Endometrium (tissue), 2 donors: ENCODE data around the gene TFEC.
"Not testable (repeated sequence)": the region's sequence is repeated elsewhere in the genome, so short reads cannot be mapped to it uniquely, and the experiment has no call there.

Source experiments
- FAIRE-seq: peaks from 2 replicates; lab custom pipeline; 2012; peaks lifted over from hg19 to GRCh38; lab: Jason Lieb, UNC
- donor health status: control.
- donor health status: control.

Gene TFEC, protein sequence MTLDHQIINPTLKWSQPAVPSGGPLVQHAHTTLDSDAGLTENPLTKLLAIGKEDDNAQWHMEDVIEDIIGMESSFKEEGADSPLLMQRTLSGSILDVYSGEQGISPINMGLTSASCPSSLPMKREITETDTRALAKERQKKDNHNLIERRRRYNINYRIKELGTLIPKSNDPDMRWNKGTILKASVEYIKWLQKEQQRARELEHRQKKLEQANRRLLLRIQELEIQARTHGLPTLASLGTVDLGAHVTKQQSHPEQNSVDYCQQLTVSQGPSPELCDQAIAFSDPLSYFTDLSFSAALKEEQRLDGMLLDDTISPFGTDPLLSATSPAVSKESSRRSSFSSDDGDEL

DNA sequence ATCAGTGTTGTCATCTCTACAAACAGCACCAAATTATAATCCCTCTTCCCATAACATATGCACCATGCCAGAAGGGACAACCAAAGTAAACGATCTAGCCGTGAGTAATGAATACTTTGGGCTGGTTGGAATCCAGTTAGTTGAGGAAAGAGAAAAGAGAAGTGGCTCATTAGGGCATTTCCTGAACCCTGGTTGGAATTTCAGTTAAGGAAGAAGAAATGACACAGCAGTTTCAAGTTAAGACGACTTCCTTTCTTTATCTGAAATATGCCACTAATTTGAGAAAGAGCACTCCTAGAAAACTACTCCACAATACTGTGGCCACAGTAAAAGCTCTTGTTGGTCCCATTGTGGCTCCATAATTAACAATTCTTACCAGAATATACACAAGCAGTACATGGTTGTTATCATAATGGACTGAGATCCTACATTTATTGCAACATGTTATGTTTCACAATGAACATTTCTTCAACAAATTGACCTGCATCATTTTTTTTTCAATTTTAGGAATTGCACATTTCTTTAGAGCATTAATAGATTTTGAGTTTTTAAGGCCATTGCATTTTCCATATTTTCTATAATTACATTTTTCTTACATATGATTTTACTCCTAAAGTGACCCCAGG is at the start of gene TFEC:
Gene TFEC (minus strand): TSS at position 113 of the 626 bp plus-strand sequence. CDS start 46,322 bp downstream, outside the sequence.
- FAIRE-seq = no peak

DNA sequence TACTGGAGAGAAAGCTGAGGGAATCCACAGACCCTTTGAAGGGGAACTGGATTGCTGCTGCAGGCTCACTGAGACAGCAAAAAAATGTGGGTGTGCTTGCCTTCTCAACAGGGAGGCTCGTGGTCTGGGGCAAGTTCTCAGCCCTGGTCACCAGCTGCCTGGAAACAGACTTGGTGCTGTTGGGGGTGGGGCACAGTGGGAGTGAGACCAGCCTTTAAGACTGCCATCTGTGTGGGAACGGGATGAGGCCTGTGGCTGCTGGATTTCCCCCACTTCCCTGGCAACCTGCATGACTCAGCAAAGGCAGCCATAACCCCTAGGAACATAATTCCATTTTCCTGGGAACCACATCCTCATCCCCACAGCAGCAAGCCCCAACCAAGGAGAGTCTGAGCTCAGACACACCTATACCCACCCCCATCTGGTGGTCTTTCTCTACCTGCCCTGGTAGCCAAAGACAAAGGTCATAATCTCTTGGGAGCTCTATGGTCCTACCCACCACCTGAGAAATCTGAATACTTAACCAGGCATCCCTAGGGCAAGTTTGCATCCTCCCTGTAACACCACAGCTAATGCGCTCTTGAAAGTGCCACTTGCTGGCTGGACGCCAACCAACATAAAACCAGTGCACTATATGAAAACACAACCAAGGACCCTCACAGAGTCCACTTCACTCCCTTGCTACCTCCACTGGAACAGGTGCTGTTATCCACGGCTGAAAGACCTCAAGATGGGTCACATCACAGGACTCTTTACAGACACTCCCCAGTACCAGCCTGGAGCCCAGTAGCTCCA is 45.0 kb upstream of the TFEC start:
- no peak for FAIRE-seq

DNA sequence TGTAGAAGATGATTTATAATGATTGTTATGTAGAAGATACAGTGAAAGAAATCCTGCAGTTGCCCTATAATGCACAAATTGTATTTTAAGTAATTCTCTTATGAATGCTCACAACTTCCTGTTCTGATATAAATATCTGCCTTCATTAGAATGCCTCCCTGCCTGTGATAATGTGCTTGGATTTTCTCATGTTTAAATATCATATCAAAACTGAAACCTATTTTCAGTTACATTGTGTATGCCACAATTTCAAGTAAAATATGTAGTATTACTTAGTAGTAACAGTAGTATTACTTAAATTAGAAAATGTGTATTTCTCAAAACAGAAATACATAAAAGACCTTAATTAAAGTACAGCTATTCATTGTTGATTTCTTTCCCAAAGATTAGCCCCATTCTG is 41.1 kb upstream of the TFEC start:
- no peak for FAIRE-seq

DNA sequence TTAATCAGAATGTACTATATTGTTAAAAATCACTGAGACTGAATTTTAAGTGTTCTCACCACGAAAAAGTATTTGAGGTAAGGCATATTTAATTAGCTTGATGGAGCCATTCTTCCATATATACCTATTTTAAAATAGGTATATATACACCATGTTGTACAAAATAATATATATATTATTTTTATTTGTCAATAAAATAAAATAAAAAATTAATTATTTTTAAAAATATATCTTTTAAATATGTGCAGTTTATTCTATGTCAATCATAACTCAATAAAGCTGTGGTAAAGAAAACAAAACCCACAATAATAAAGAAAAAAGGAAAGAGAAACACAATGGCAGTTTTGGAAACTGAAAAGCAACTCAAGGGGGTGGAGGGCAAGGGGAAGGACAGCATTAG is 33.6 kb upstream of the TFEC start:
- no peak for FAIRE-seq

DNA sequence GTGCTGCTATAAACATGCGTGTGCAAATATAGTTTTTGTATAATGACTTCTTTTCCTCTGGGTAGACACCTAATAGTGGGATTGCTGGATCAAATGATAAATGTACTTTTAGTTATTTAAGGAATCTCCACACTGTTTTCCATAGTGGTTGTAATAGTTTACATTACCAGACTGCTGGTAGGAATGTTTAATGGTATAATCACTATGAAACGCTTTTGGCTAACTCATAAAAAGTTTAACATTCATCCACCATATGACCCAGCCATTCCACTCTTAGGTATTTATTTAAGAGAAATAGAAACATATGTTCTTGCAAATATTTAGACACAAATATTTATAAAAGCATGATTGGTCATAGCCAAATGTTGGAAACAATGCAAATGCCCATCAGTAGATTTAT is 32.1 kb upstream of the TFEC start:
- no peak for FAIRE-seq

DNA sequence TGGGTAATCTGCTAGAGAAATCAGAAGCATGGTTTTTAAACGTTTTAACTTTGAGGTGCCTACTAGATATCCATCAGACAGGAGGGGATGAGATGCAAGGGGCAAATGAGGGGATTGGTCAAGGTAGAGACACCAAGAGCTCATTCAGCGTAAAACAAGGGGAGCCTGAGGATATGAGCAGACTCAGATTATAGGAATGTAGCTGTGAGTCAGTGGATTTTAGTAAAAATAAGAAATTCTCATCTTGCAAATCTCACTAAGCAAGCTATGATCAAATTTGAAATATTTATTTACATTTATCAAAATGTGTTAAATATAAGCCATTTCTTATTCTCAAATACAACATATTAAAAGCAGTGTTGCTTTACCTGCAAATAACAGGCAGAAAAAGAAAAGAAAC is 21.4 kb upstream of the TFEC start:
- no peak for FAIRE-seq

DNA sequence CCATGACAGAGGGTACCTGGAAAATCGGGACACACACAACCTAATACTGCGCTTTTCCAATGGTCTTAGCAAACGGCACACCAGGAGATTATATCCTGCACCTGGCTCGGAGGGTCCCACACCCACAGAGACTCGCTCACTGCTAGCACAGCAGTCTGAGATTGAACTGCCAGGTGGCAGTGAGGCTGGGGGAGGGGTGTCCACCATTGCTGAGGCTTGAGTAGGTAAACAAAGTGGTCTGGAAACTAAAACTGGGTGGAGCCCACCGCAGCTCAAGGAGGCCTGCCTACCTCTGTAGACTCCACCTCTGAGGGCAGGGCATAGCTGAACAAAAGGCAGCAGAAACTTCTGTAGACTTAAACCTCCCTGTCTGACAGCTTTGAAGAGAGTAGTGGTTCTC is 16.7 kb upstream of the TFEC start:
- FAIRE-seq = not testable (repeated sequence)

DNA sequence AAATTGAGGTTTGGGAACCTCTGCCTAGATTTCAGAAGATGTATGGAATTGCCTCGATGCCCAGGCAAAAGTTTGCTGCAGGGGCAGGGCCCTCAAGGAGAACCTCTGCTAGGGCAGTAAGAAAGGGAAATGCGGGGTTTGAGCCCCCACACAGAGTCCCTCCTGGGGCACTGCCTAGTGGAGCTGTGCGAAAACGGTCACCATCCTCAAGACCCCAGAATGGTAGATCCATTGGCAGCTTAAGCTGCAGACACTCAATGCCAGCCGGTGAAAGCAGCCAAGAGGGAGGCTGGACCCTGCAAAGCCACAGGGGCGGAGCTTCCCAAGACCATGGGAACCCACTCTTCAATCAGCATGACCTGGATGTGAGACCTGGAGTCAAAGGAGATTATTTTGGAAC is 15.0 kb upstream of the TFEC start:
- FAIRE-seq = no peak

DNA sequence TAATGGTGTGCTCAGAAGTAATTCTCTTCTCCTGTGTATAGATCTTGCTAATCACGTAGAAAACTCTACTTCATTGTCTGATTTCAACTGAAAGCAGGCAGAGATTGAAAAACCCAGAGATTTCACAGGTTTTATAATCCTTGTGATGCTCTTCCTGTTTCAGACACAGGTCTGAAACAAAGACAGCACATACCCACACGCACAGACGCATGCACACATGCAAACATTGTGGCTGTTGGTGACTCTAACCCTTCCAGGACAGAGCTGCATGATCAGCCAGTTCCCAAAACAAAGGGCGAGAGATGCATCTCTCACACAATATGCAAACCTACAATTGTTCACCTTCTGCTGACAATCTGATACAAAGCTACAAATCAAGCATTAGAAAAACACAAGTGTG is 11.1 kb upstream of the TFEC start:
- no peak for FAIRE-seq

DNA sequence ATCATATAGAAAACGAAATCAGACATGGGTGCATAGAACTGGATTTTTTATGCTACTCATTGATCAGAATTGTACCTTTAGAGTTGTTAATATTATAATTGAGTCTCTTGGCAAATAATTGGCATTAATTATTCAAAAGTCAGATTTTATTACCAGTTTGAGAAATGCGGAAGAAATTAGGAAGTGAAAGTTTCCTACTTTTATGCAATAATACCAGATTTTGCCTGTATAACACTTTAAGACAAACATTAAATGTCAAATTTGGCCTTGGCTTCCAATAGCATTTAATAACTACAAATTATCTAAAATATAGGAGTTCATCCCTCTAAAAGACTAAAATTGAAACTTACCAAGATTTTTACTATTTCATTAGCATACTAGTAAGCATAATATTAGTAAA is 6.8 kb upstream of the TFEC start:
- FAIRE-seq = no peak

DNA sequence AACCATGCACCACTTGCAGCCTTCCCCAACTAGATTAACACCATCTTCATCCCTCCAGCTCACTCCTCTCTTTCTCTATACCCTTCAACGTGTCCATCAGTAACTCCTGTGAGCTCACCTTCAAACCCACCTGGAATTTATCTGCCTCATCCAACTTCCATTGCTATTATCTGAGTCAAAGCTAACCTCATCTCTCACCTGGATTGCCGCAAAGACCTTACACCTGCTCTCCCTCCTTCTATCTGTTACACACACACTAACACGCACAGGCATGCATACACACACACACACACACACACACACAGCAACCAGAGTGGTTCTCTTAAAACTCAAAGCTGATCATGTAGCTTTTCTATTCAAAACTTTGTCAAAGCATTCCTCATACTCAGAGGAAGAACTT is 3.8 kb upstream of the TFEC start:
- no peak for FAIRE-seq

DNA sequence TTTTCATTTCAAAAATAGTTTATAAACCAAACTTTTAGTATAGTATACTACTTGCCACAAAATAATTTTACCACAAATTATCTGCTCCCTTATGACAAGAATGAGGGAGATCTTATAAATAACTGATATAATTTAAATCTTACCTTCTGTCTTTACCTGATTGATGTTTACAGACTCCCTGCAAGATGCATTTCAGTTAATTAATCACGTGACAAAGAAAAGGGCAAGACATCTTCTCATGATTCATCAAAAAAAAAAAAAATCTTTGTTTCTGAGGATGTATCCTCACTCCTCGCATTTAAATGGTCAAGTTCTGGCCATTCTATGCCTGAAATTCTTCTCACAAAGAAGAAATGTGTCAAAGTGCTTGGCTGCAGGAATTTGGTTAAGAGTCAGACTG is 2.3 kb upstream of the TFEC start:
- no peak for FAIRE-seq

DNA sequence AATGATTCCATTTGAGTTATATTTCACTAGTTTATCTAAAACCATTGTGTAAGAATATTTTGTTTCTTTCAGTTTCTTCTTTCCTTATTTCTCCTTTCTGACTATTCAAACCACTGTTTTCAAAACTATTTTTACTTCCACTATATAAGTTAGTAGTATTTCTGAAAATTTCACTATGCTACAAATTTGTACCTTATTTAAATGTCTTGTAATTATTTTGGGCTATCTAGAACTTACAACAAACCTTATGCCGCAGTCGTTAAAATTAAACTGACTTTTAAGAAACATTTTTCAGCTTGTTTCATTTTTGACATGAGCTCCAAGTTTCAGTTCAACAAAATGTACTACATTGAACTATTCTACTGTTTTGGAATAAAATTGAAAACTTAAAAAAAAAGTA is 1.8 kb downstream of the TFEC start:
- no peak for FAIRE-seq

DNA sequence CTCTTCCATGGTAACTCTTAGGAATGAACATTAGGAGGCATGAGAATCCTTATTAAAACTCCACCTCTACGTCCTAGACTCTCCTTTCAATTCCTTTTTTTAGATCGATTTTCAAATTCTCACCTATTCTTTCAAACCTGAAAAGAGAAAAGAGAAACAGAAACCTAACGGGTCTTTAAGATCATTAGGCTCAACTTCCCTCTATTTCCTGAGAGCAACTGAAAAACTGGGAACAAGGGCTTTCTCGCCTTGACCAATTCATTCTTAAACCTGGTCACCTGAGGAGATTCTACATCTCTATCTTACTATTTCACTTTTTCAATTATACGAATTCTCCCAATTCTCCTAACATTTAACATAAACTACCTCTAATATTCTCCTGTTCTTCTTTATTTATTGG is 2.8 kb downstream of the TFEC start:
- no peak for FAIRE-seq

DNA sequence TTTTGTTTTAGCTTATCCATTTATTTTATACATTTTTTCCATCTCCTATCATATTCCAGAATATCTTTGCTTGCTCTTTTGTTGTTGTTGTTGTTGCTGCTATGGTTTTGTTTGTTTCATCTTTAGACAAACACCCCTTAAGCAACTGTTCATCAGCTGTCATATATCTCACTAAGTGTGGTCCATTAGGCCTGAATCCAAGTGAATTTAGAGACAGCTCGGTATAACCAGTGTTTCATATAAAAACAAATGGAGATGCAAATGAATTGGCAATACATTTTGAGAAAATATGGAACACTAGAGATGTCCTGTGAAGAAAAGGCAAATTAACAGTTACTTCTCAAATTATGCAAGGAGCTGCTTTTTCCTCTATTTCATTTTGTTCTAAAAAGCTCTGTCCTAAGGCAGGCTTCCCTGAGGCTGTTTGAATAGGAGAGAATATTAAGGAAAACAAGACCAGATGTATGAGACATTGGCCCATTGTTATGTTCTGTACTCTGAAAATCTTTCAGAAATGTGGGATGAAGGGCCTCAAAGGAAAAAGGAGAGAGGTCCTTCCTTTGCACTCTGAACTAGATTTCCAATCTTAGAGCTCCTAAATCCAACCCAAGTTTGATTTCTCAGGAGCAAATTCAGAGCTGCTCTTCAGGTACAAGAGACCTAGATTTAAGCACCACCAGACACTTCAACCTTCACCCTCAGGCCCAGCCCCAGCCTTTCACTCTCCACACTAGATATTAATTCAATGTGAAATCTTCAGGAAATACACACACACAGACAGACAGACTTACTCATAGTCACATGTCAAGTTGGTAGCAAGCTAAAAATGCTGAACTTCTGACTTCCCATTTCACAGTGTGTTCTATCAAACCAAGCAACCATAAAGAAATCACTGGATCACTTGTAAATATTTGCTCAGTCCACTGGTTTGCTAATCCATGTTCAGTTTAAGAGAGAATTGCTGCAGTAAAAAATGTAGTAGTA is 5.4 kb downstream of the TFEC start:
- no peak for FAIRE-seq

DNA sequence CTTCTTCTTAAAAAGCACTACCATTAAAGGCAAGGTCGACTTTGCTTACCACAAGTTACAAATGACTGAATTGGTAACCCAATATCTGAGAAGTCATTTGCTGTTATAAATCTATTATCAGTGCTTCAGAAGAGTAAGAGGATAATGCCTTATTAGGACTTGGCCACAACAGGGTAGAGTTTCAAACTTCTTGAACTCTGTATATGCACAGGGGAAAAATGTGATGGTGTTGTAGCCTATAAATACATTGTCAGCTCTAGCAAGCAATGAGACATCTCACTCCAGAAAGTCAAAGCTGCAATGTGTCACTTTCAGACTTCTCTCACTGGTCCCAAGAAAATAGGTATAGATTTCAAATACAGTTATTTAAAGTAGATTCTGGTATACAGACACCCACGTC is 9.3 kb downstream of the TFEC start:
- FAIRE-seq = no peak

DNA sequence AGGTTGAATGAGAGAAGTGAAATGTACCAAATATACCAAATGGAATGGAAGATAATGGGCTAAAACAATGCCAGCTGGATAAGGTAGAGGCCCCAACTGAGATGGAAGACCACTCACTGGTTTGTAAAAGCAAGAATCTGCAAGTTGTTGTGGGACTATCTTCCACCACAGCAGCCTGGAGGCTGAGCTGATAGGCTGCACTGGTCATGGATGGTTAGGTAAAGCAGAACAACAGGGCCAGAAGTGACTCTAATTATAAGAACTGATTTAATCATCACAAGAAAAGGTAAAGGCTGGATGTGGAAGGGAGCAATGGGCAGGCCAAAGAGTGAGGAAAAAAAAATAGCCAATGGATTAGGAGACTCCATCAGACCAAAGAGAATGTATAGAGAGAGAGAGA is 11.8 kb downstream of the TFEC start:
- FAIRE-seq = no peak

DNA sequence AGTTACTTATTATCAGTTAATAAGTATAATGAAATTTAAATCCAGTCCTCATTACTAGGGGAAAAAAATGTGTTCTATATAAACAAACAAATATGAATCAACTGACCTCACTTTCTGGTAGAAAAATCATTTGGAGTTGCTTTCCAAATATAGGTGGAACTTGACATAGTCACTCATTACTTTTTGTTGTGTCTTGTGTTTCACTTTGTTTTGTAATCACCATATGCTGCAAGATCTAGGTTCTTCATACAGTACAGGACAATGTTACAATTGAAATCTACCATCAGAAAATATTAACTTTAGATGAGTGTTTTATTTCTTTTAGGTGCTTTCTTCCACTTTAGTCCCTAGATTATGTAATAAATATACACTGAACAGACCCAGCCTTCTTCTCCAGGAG is 16.9 kb downstream of the TFEC start:
- FAIRE-seq = no peak

DNA sequence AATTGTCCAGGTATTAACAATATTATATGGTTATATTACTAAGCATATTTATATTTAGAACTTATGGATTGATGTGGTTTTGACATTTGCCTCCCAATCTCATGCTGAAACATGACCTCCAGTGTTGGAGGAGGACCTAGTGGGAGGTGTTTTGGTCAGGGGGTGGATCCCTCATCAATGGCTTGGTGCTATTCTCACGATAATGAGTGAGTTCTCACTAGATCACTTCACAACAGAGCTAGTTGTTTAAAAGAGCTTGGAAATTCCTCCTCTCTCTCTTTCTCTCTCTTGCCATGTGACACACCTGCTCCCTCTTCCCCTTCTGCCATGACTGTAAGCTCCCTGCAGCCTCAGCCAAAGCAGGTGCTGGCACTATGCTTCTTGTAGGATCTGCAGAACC is 19.0 kb downstream of the TFEC start:
- FAIRE-seq = no peak

DNA sequence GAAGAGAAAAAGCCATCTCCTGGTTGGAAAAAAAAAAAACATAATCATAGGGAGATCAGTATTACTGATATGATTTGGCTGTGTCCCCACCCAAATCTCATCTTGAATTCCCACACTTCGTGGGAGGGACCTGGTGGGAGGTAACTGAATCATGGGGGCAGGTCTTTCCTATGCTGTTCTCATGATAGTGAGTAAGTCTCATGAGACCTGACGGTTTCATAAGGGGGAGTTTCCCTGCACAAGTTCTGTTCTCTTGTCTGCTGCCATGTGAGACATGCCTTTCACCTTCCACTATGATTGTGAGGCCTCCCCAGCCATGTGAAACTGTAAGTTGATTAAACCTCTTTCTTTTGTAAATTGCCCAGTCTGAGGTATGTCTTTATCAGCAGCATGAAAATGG is 25.8 kb downstream of the TFEC start:
- not testable (repeated sequence) for FAIRE-seq

DNA sequence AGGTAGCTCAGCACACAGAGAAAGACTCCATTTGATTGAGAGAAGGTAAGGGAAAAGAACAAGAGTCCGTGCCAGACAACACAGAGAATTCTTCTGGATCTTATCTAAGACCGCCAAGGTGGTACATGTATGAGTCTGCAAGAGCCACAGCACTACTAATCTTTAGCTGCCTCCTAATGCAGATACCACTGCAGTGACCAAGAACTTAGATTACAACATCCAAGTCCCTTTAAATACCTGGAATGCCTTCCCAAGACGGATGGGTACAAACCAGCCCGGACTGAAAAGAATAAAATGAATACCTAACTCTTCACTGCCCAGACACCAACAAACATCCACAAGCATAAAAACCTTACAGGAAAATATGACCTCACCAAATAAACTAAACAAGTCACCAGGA is 33.3 kb downstream of the TFEC start:
- no peak for FAIRE-seq

DNA sequence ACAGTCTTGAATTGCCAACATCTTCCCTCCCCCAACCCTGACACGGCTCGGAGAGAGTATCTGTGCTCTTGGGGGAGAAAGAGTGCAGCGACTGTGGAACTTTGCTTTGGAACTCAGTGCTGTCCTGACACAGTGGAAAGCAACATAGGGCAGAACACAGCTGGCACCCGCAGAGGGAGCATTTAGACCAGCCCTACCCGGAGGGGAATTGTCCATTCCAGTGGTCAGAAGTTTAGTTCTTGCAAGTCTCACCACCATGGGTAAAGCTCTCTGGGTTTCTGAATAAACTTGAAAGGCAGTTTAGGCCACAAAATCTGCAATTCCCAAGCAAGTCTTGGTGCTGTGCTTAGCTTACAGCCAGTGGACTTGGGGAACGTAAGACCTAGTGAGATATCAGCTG is 34.9 kb downstream of the TFEC start:
- no peak for FAIRE-seq
